ENCODE results near the gene CEACAM19.

CEACAM19 gene

GRCh38 chr19:44725684-44726083 lies 54.4 kb downstream of the CEACAM19 start:
- DNase-seq, result no peak

- no peak for DNase-seq
These were observed 55.2 kb downstream of the CEACAM19 start for GRCh38 chr19:44726465-44726864.

- DNase-seq, result no peak
These were observed 56.9 kb downstream of the CEACAM19 start for GRCh38 chr19:44728178-44728577.

GRCh38 chr19:44729516-44730033 lies 58.3 kb downstream of the CEACAM19 start:
- DNase-seq, result no peak

GRCh38 chr19:44731081-44731480 lies 59.8 kb downstream of the CEACAM19 start:
- no peak for DNase-seq

GRCh38 chr19:44731622-44732021 lies 60.3 kb downstream of the CEACAM19 start:
- DNase-seq, result no peak

GRCh38 chr19:44732235-44733014 lies 61.1 kb downstream of the CEACAM19 start:
- no peak for DNase-seq

All from CD4-positive, alpha-beta T cell treated with Interleukin-12 subunit alpha and Interleukin-12 subunit beta, for 1 hour (primary cell).